Measurements from ENCODE around the gene ZSWIM3. TPM values are rescaled to one million over a fixed set of nuclear protein-coding genes. Genes with fewer than 3 reads are reported as not detected.

Gene ZSWIM3
- total and polyA plus RNA-seq, 2 of the 8 experiments (the other 6 are each of a cell fraction or from before 2014, with no cell fraction given): 5.5 to 6.9 TPM

DNA sequence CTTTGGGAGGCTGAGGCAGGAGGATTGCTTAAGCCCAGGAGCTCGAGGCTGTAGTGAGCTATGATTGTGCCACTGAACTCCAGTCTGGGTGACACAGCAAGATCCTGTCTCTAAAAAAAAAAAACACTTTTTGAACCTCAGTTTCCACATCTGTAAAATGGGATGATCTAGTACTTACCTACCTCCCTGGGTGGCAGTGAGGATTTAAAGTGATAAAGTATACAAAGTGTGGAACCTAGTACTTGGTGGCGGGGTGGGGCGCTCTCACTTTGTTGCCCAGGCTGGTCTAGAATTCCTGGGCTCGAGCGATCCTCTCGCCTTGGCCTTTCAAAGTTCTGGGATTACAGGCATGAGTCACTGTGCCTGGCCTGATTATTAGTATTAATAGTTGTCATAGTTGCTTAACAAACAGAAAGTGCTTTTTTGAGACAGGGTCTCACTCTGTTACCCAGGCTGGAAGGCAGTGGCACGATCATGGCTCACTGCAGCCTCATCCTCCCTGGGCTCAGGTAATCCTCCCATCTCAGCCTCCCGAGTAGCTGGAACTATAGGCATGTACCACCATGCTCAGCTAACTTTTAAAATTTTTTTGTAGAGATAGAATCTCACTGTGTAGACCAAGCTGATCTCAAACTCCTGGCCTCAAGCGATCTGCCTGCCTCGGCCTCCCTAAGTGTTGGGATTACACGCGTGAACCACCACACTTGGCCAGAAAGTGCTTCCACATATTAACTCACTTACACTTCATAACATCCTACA is 61.5 kb downstream of the ZSWIM3 start:
- no peak overlapping the region for H2BK20ac ChIP-seq (ENCODE audit: low read length)
- H4K5ac ChIP-seq (ENCODE audit: insufficient read length, low read depth, low read length): no peak overlapping the region
- ChIA-PET POLR2A (ENCODE audit: partially characterized antibody) (interaction anchor here (0.5 to 11.8 kb wide), 6 partner anchors 7 to 37 kb away, joined by 3 to 165 read pairs (median 4); partner anchors contain the start of genes PCIF1, PLTP and ZSWIM1), CTCF (ENCODE audit: partially characterized antibody) (interaction anchor here (0.6 to 1.5 kb wide), 7 partner anchors 9 to 380 kb away, joined by 3 to 5 read pairs (median 4); no protein-coding TSS in a partner anchor)
- H3K4me2 ChIP-seq (ENCODE audit: insufficient read depth in 1 of 2, low read depth in 2 of 2, low read length in 2 of 2): no peak overlapping the region
- H3K23ac ChIP-seq (ENCODE audit: insufficient read length): no peak overlapping the region
- H3K18ac ChIP-seq (ENCODE audit: extremely low read depth, low read length): no peak overlapping the region
- H2BK120ac ChIP-seq (replicated peaks; ENCODE audit: low read depth, low read length): no peak overlapping the region
- TF ChIP-seq, protein P1, sequence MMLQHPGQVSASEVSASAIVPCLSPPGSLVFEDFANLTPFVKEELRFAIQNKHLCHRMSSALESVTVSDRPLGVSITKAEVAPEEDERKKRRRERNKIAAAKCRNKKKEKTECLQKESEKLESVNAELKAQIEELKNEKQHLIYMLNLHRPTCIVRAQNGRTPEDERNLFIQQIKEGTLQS (IDR thresholded peaks at IDR 0.05; ENCODE audit: insufficient read depth, low read depth, low read length): no peak
- peak; percentile 63; the same call in 1 of the 2 replicates for TF ChIP-seq KDM1A (IDR thresholded peaks at IDR 0.05; ENCODE audit: borderline replicate concordance, low read length)
- no peak overlapping the region for H3K56ac ChIP-seq (replicated peaks; ENCODE audit: insufficient read length, low read depth, low read length)
- no peak overlapping the region for H3K9ac ChIP-seq (replicated peaks in 1 of 4; ENCODE audit: extremely low read depth in 1 of 4, low read depth in 3 of 4, low read length in 3 of 4)
- H4K8ac ChIP-seq (ENCODE audit: extremely low read depth, insufficient read depth, low read length): no peak overlapping the region
- H3K27ac ChIP-seq (ENCODE audit: low read depth, low read length): no peak overlapping the region
- H3K36me3 ChIP-seq (ENCODE audit: control insufficient read depth in 2 of 4, insufficient read depth in 4 of 4, low read length in 3 of 4): no peaks in the 10 kb centered on the region
- H3K4me3 ChIP-seq (ENCODE audit: extremely low read depth in 1 of 4, insufficient read depth in 2 of 4, low read depth in 3 of 4, low read length in 4 of 4): no peak overlapping the region
- no peak overlapping the region for H2AK5ac ChIP-seq (ENCODE audit: low read depth, low read length)
- H2BK15ac ChIP-seq (ENCODE audit: low read length): no peak overlapping the region
- no peaks in the 10 kb centered on the region for H3K79me2 ChIP-seq (ENCODE audit: control insufficient read depth in 1 of 2, insufficient read depth in 2 of 2, low read length in 2 of 2)
- no peaks in the 10 kb centered on the region for H4K20me1 ChIP-seq (replicated peaks in 1 of 2; ENCODE audit: control insufficient read depth in 1 of 2, insufficient read depth in 2 of 2, low read length in 2 of 2)
- H2AFZ ChIP-seq (ENCODE audit: low read length): no peak overlapping the region
- WGBS, 2 experiments (ENCODE audit: extremely low coverage in 1 of 2, insufficient coverage in 1 of 2, insufficient read length in 1 of 2, insufficient replicate concordance in 2 of 2, low coverage in 1 of 2, low lambda C conversion rate in 2 of 2, missing lambda C conversion rate in 1 of 2): 93% methylated on average over 12 of the region's 12 CpGs; no CpG with 5 or more reads in 1 of the 2 experiments
- no peaks in the 10 kb centered on the region for H3K23me2 ChIP-seq (ENCODE audit: low read depth, low read length)
- no peak overlapping the region for H2BK5ac ChIP-seq (ENCODE audit: low read depth, low read length)
- H4K91ac ChIP-seq (replicated peaks; ENCODE audit: insufficient read length, low read length): no peak overlapping the region
- no peak overlapping the region for H3K4ac ChIP-seq (replicated peaks; ENCODE audit: insufficient read length, low read depth, low read length)
- no peaks in the 10 kb centered on the region for H3K9me3 ChIP-seq (ENCODE audit: insufficient read depth in 2 of 2, low read depth in 1 of 2, low read length in 1 of 2)
- peaks cover 0 to 3% (median 0%) of the 10 kb centered on the region in 4 experiments; a peak in 1 of 7 replicates for H3K4me1 ChIP-seq (replicated peaks in 1 of 4; ENCODE audit: control insufficient read depth in 3 of 4, insufficient read depth in 4 of 4, low read length in 3 of 4)
- no peak overlapping the region for H2BK12ac ChIP-seq (ENCODE audit: low read depth, low read length)
- no peak for DNase-seq (ENCODE audit: low read depth in 1 of 2, low spot score in 2 of 2)
- H3K14ac ChIP-seq (ENCODE audit: insufficient read length): no peak overlapping the region
- H3K79me1 ChIP-seq (ENCODE audit: low read depth, low read length): no peaks in the 10 kb centered on the region
- FAIRE-seq: no peak
- no peaks in the 10 kb centered on the region for H3K27me3 ChIP-seq (replicated peaks in 1 of 4; ENCODE audit: control insufficient read depth in 3 of 4, extremely low read depth in 1 of 4, insufficient read depth in 3 of 4, low read length in 3 of 4)
